HFF-Myc (cell line): ENCODE results near the gene AP4E1.

Experiments
- DNase-seq: peaks from one replicate; pipeline ENCODE4 v3.0.0-alpha.2; 2011; ENCODE audit warnings: low read depth; ENCODE audit errors: extremely low read depth
- H3K4me3 ChIP-seq: replicated peaks from 2 replicates; pipeline ENCODE4 v1.5.1; 2011; ENCODE audit warnings: low read depth, mild to moderate bottlenecking, control low read depth, low read length
- CTCF ChIP-seq: IDR thresholded peaks from 2 replicates; pipeline ENCODE4 v1.5.1; 2012; ENCODE audit warnings: mild to moderate bottlenecking, low read depth, low read length, control low read depth; ENCODE audit errors: missing control alignments

The AP4E1 gene

GRCh38 chr15:51007131-51007666 lies 98.7 kb downstream of the AP4E1 start:
- no peak for TF ChIP-seq CTCF
- no peak for DNase-seq
- H3K4me3 ChIP-seq: no peak overlapping the region

DNA sequence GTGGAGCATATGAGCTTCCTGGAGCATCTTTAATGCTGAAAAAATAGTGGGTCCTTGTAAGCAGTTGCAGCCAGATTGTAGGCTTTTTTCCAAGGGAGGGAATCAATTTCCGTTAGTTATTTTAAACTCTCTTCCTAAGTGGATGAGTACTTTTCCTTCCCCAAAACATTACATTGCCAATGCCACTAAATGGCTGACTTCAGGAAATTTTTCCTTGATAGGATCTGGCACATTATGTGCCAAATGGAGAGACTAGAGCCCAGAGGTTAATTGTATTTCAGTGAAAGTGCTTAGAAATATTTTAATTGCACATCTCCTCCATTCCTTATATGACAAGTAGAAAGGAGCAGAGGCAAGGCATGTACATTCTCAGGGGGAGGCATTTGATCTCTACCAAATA lies 102.7 kb downstream of the AP4E1 start:
- DNase-seq: no peak
- no peak for TF ChIP-seq CTCF
- no peak overlapping the region for H3K4me3 ChIP-seq

DNA sequence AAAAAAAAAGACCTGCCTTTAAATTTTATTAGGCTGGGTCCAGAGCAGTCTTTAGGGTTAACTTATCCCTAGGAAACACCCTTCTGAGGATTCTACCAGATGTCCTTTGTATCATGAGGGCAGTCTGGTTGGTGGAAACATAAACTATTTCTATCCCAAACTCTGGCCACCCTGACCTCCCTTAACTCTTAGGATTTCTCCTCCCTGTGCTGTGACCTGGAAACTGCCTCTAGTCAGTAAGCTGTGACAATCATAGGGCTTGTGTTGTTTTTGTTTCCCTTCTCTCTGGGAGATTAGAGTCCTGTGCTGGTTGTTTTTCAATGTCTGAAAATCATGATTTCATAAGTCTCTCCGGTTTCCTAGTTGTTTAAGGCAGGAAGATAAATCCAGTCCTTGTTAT lies 108.1 kb downstream of the AP4E1 start:
- TF ChIP-seq CTCF: no peak
- no peak overlapping the region for H3K4me3 ChIP-seq
- no peak for DNase-seq

GRCh38 chr15:51022206-51022605 lies 113.7 kb downstream of the AP4E1 start:
- no peak for TF ChIP-seq CTCF
- no peak for DNase-seq
- no peak overlapping the region for H3K4me3 ChIP-seq

DNA sequence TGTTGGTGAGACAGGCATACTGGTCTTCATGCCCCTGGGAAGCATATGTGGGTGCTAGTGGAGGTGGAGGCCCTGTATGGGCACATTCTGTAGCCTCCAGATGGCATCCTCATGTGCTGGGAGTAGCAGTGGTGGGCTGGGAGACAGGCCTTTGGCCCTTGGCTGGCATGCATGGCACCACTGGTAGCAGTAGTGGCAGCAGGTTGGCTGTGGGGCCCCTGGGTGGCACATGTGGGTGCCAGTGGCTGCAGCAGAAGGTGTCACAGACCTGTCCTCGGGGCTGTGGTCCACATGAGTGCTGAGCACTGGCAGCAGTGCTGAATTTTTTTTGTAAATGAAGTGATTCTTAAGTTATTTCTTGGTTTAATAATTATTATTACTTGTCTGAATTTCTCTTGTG lies 115.0 kb downstream of the AP4E1 start:
- no peak for DNase-seq
- no peak for TF ChIP-seq CTCF
- H3K4me3 ChIP-seq: no peak overlapping the region

- TF ChIP-seq CTCF: no peak
- H3K4me3 ChIP-seq: no peak overlapping the region
- no peak for DNase-seq
Measured at GRCh38 chr15:51024735-51025453, 116.4 kb downstream of the AP4E1 start.

DNA sequence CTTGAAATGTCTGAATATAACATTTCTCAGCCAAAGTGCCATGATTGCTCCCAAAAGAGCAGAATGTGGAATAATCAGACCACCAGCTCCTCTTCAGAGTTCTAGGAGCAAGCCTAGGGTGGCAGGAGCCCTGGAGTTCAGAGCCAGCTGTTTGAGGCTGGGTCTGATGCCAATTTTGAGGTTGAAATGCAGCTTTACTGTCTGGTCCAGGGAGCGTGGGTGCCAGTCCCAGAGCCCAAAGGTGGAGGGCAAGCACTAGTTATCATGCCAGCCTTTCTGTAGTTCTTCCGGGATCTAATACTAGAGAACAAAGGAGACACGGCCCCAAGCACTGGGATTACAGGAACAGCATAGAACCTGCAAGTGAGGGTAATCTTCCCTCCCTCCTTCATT lies 117.0 kb downstream of the AP4E1 start:
- H3K4me3 ChIP-seq: no peak overlapping the region
- no peak for DNase-seq
- TF ChIP-seq CTCF: no peak
